OCI-LY7 (cell line): ENCODE measurements around the gene PLPPR1.

Source experiments
- CTCF ChIP-seq: fragments of 200-600 bp; sonication (generic); conservative IDR thresholded peaks from 2 replicates; pipeline ENCODE4 v1.5.1; 2014; ENCODE audit warnings: mild to moderate bottlenecking, antibody characterized with exemption, low read length, moderate library complexity, mixed read lengths
- EZH2phosphoT487 ChIP-seq: fragments of 200-600 bp; sonication (generic); IDR thresholded peaks from 2 replicates; pipeline ENCODE4 v1.6.1; 2018; ENCODE audit warnings: low read depth, borderline replicate concordance, mild to moderate bottlenecking, mixed run types, antibody characterized with exemption, low read length, moderate library complexity, mixed read lengths

GRCh38 chr9:101232405-101232977, 204.0 kb downstream of the PLPPR1 start:
- TF ChIP-seq CTCF (no peak), EZH2phosphoT487 (no peak)
